Activated naive CD4-positive, alpha-beta T cell treated with anti-CD3 and anti-CD28 coated beads, Interleukin-2, amount 50 U/mL, for 16 hours (primary cell): ENCODE data around the gene TEX30.
"Not testable (repeated sequence)": the region's sequence is repeated elsewhere in the genome, so short reads cannot be mapped to it uniquely, and the experiment has no call there.

ENCODE experiments used
- DNase-seq: peaks from one replicate; pipeline ENCODE4 v3.0.0-alpha.2; 2020

Gene TEX30

GRCh38 chr13:102773441-102774213 is at the start of gene TEX30:
TSS of gene TEX30 (minus strand) at chr13:102773786. CDS start at chr13:102770026, 3,760 bp downstream.
- DNase-seq, result peak; percentile 88

- no peak for DNase-seq
These were observed 44.3 kb upstream of the TEX30 start for GRCh38 chr13:102817907-102818306.

- no peak for DNase-seq
These were observed 43.7 kb upstream of the TEX30 start for GRCh38 chr13:102817241-102817640.

- DNase-seq, result no peak
These were observed 43.1 kb upstream of the TEX30 start for GRCh38 chr13:102816708-102817107.

GRCh38 chr13:102815788-102816187 is 42.2 kb upstream of the TEX30 start:
- DNase-seq, result no peak

GRCh38 chr13:102814793-102815192 is 41.2 kb upstream of the TEX30 start:
- no peak for DNase-seq

GRCh38 chr13:102814025-102814607 is 40.5 kb upstream of the TEX30 start:
- DNase-seq, result no peak

GRCh38 chr13:102812611-102813287 is 39.2 kb upstream of the TEX30 start:
- DNase-seq, result no peak

GRCh38 chr13:102807699-102808098 is 34.1 kb upstream of the TEX30 start:
- no peak for DNase-seq

- DNase-seq, result no peak
These were observed 32.1 kb upstream of the TEX30 start for GRCh38 chr13:102805680-102806079.

GRCh38 chr13:102800145-102801041 is 26.8 kb upstream of the TEX30 start:
- DNase-seq, result peak; percentile 83

- no peak for DNase-seq
These were observed 26.0 kb upstream of the TEX30 start for GRCh38 chr13:102799426-102800144.

GRCh38 chr13:102798581-102799425 is 25.2 kb upstream of the TEX30 start, which contains the start of the genes BIVM and POGLUT2:
TSS of gene BIVM (plus strand) at chr13:102799119. CDS start at chr13:102807268, 8,149 bp downstream.
TSS of gene POGLUT2 (minus strand) at chr13:102798976. CDS start at chr13:102798670, 306 bp downstream.
- peak; percentile 68 for DNase-seq

- no peak for DNase-seq
These were observed 20.2 kb upstream of the TEX30 start for GRCh38 chr13:102793611-102794355.

GRCh38 chr13:102792396-102792795 is 18.8 kb upstream of the TEX30 start:
- DNase-seq, result no peak

- no peak for DNase-seq
These were observed 15.1 kb upstream of the TEX30 start for GRCh38 chr13:102788683-102789082.

GRCh38 chr13:102784483-102784882 is 10.9 kb upstream of the TEX30 start:
- DNase-seq, result no peak

- DNase-seq, result no peak
These were observed 8.0 kb upstream of the TEX30 start for GRCh38 chr13:102781591-102781990.

GRCh38 chr13:102780656-102781055 is 7.1 kb upstream of the TEX30 start:
- not testable (repeated sequence) for DNase-seq
